NCI-H345 (cell line): ENCODE measurements around the gene WRNIP1.
"Not testable (repeated sequence)": the region's sequence is repeated elsewhere in the genome, so short reads cannot be mapped to it uniquely, and the experiment has no call there.

Source experiments
- DNase-seq: peaks from one replicate; lab custom pipeline; 2025; lab: John Stamatoyannopoulos, UW

WRNIP1 gene

DNA sequence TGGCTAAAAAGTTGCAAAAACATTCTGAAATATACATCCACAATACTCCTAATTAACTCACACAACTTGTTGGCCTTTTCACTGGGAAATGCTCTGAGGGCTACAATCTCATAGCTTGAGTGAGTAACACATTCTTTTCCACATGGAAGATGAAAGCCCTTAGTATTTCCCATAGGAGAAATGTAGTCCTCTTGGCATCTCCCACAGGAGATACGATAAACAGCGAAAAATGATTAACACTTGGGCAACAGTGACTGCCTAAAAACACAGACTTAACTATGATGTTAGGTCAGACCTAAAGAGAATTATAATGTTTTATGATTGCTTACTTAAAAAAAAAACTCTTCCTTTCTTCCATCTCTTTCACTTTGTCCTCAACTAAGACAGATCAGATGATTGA is 23.4 kb upstream of the WRNIP1 start:
- no peak for DNase-seq

DNA sequence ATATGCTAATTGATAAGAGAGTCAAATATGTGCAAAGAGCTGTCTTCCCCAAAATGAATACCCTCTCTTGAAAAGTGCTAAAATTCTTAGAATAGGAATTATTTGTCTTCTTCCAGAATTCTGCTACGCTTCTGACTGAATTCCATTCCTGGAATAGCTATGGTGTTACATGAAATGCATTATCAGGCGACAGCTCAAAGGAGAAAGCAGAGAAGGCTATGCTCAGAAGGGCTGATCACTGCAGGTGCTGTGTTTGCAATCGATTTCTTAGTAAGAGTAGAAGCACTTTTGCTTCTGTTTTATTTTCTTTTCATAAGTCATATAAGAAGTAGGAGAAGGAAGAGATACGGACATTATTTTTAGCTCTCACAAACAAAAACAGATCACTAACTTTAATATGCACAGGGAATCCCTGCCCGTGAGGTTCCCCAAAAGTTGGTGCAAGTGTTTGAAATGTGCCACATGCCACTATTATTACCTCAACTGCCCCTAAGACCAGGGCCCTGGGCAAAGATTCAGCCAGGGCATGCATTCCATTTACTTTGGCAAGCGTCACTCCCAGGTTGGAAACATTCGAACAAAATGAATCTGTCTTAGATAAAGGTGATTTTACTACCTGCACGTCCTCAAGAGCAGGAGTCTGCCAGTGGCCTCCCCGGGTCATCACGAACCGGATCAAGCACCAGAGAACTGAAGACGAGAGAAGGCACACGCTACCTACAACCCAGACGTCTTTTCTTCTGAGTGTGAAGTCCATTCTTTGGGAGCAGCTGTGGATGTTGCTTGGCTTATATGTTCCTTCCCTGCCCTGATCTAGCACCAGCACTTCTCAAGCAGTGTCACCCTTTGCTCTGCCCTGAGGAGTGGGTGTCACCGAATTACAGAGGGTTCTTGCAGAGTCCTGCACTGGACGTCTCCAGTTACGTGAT is 21.6 kb upstream of the WRNIP1 start:
- no peak for DNase-seq

- no peak for DNase-seq
Observed at GRCh38 chr6:2744209-2744771, 20.9 kb upstream of the WRNIP1 start.

GRCh38 chr6:2744778-2745177 is 20.4 kb upstream of the WRNIP1 start:
- no peak for DNase-seq

DNA sequence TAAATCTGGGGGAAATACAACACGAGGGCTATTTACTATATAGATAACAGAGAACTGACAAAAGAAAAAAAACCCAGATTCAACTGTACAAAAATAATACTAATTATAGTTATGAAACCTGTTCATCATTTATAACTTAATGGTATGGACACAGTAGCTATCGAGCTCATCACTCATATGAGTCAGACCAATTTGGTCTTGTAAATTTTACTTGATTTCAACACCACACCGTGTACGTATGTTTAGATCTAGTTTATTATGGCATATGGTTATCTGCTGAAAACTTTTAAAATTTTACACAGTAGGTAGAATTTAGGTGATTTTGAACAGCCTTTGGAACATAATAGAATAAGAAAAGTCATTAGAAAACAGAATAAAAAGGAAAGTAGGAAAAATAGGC is 19.9 kb upstream of the WRNIP1 start:
- DNase-seq = no peak

- DNase-seq = no peak
Observed at GRCh38 chr6:2746557-2747061, 18.6 kb upstream of the WRNIP1 start.

DNA sequence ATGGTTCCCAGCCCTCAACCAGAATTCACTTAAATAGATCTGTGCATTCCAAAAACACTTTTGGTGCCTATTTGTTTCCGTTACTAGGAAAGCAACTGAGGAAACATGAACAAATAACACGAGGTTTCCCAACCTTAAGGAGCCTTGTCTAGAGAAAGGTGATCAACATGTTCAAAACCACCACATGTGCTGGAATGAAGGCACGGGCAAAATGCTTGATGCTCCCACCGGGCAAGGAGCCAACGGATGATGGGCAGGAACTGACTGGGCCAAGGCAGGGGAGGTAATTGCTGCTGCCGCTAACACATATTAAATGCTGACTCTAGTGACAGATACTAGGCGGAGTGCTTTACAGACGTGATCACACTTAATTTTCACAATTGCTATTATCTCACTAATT is 17.0 kb upstream of the WRNIP1 start:
- DNase-seq = no peak

DNA sequence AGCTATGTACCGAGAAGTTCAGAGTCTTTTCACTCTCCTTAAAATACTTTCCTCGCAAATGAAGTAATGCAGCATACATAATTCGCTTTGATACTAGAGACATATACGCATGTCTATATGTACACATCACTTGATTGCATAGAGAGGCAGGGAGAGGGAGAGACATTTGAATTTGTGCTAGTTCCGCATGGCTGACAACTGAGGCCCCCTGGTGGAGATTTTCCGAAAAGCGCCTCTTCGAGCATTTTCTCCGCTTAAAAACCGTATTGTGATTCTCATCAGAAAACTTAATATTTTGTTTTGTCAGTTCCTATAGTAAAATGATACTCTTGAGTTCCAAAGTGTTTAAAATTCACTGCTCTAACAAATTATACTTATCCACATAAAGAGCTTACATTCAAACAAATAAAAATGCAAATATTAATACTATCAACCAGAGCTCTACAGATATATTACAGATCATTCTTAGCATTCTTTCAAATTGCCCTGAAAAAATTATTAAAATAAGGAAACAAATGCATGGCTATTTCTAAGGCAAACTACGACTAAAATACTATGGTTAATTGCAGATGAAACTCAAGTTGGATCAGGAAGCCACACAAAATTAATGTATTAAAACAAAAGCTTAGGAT is 15.1 kb upstream of the WRNIP1 start:
- DNase-seq = no peak

DNA sequence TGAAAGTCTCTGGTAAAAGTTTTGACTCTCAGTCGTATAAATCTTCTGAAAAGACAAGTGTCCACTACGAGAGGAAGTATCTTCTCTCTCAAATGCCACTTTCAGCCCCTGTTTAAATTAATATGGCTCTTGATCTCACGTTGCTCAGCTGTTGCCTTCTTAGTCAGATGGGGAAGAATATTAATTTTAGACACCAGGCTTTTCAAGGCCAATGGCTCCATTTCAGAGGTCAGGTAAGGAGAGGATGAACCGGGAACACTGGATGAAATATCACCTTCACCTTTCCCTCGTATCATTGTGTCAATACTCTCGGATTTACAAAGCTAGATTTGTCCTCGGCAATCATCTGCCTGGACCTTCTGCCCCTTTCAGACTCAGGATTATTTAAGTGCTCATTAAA is 14.4 kb upstream of the WRNIP1 start, which contains the start of gene MYLK4:
Gene MYLK4 (minus strand): TSS at position 91 of the 400 bp plus-strand sequence. CDS start 1,628 bp downstream, outside the sequence.
- DNase-seq = no peak

DNA sequence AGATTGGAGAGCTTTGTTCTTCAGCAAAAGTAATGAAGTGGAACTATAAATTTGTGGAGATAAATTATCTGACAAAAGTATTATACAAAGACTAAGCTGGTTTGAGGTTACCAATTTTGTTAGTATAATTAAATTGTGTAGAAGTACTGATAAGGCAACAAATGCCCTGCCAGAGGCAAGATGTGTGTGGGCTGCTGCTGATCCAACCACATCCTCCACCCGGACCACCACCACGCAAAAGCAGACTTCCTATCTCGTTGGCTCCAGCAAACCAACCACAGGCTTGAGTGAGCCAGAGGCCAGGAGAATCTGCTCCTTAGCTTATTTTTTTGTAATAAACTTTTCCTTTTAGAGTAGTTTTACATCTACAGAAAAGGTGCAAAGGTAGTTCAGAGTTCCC is 13.3 kb upstream of the WRNIP1 start:
- DNase-seq = no peak

DNA sequence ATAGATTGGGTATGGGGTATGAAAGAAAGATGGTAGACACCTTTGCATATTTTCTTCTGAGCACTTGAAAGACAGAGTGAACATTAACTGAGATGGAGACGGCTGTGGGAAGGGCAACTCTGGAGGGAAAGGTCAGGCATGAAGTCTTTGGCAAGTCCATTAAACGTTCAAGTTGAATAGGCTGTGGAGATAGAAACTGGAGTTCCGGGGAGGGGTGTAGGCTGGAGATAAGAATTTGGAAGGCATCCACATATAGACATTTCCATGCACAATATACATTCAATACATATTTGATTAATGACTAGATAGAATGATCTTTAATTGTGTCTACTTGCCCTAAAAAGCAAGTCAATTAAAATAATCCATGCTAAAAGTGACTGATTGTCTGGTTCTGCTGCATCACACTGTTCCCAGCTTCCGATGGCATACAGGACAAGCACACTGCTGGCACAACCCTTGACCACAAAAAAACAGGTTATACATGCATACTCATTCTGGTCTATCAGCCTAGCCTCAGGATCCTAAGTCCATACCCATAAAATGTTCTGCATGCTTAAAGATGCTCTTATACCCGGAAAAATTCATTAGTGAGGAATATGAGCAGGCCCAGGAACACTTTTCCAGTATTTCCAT is 12.6 kb upstream of the WRNIP1 start:
- no peak for DNase-seq

- DNase-seq = no peak
Observed at GRCh38 chr6:2753110-2753489, 12.1 kb upstream of the WRNIP1 start.

DNA sequence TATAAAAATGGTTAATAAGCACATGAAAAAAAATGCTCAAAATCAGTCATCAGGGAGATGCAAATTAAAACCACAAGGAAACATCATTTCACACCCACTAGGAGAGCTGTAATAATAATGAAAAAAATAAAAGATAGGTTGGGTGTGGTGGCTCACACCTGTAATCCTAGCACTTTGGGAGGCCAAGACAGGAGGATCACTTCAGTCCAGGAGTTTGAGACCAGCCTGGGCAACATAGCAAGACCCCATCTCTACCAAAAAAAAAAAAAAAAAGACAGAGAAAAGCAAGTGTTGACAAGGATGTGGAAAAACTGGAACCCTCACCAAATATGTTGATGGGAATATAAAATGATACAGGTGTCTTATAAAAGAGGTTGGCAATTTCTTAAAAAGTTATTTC is 11.4 kb upstream of the WRNIP1 start:
- DNase-seq = no peak

- no peak for DNase-seq
Observed at GRCh38 chr6:2754393-2754792, 10.8 kb upstream of the WRNIP1 start.

GRCh38 chr6:2754911-2755310 is 10.3 kb upstream of the WRNIP1 start:
- no peak for DNase-seq

DNA sequence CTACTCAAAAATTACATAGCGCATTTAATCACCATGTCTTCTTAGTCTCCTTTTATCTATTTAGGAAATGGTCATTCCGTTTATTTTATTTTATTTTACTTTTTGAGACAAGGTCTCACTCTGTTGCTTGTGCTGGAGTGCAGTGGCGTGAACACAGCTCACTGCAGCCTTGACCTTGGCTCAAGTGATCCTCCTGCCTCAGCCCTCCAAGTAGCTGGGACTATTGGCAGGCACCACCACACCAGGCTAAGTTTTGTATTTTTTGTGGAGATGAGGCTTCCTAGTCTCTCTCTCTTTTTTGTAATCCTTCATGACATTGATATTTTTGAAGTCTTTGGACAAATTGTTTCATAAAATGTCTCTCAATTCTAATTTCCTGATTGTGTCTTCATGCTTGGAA is 9.7 kb upstream of the WRNIP1 start:
- DNase-seq = no peak

GRCh38 chr6:2756241-2756640 is 9.0 kb upstream of the WRNIP1 start:
- DNase-seq = no peak

DNA sequence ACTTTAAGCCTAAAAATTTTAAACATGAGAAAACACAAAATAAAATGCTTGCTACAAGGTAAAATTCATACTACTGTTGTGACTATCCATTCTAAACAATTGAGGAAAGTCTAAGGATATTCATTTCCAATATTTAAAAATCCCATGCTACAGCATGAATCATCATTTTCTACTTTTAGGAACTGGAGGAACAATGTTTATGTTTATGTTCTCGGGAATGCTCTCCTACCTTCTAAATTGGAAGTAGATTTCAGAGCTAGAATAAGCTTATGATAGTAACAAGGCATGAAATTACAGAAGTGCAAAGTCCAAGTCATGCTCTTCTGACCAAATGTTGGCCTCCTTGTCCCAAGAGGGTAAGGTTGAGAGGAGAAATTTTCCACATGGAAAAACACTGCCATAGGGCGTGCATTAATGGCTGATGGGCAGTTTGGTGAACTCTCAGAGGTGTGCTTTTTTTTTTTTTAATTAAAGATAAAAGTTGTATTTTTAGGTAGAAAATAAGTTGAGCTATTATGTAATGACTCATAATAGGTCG is 8.4 kb upstream of the WRNIP1 start:
- DNase-seq = no peak

DNA sequence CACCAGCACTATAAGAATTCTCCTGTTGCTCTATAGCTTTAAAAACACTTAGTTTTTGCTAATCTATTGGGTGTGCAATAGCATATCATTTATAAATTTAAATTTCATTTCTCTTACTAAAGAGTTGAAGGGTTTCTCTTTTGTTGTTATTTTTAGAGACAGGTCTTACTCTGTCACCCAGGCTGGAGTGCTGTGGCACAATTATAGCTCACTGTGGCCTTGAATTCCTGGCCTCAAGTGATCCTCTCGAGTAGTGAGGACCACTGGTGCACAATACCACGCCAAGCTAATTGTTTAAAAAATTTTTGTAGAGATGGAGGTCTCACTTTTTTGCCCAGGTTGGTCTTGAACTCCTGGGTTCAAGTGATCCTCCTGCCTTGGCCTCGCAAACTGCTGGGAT is 6.2 kb upstream of the WRNIP1 start:
- no peak for DNase-seq

GRCh38 chr6:2760882-2761842 is 4.0 kb upstream of the WRNIP1 start:
- no peak for DNase-seq

DNA sequence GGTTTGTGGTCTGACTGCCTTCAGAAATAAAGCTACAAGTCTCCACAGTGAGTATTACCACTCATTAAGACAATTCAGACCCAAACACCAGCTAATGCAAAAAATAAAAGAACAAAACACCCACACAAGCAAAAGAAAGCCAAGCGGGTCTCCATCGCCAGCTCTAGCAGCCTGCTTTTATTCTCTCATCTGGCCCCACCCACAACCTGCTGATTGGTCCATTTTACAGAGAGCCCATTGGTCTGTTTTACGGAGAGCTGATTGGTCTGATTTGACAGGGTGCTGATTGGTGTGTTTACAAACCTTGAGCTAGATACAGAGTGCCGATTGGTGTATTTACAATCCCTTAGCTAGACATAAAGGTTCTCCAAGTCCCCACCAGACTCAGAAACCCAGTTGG is 2.3 kb upstream of the WRNIP1 start:
- not testable (repeated sequence) for DNase-seq
